HG02943 (cell line): ENCODE measurements around the gene BPNT1.
A peak's percentile ranks its signal among the peaks of the same experiment; 100 is the strongest.
"Not testable (repeated sequence)": the region's sequence is repeated elsewhere in the genome, so short reads cannot be mapped to it uniquely, and the experiment has no call there.

Source experiments
- ATAC-seq: cut with Tn5 transposase; IDR thresholded peaks from one replicate; pipeline ENCODE4 v1.9.1; 2021; ENCODE audit warnings: mild to moderate bottlenecking, low read depth, moderate library complexity; ENCODE audit not compliant: unreplicated experiment

The BPNT1 gene, protein sequence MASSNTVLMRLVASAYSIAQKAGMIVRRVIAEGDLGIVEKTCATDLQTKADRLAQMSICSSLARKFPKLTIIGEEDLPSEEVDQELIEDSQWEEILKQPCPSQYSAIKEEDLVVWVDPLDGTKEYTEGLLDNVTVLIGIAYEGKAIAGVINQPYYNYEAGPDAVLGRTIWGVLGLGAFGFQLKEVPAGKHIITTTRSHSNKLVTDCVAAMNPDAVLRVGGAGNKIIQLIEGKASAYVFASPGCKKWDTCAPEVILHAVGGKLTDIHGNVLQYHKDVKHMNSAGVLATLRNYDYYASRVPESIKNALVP

DNA sequence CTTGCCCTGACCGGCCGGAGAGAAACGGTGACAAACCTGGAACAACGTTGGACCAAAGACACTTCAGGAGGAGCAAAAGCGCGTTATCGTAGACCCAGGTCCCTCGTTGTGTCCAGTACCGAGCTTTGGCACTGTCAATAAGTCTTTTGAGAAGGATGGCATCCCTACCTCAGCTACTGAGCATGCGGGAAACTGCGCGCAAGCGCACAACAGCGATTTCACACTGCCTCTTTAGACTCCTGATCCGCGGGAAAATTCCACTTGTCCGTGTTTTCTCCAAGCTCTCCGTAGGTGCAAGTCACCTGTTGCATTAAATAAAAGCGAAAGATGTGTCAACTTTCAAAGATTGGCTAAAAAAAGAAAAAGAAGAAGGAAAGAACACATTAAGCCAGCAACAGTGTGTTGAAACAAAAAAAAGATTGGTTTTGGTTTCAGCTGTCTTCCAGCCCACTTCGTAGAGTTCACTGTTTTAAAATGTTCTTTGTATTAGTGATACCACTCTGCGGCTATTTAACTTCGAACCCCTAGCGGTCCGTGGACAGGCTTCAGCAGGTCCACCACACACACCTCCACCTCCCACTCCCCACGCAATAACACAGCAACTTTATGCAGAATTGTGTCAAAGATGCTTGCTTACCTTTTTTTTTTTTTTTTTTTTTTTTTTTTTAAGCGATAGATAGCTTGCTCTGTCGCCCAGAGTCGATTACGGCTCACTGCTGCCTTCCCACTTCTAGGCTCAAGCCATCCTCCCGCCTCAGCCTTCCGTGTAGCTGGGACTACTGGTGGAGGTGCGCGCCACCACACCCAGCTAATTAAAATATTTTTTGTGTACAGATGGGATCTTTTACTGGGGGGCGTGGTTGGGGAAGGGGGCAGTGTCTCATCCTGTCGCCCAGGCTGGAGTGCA is at the start of gene BPNT1:
BPNT1 (minus strand) TSS at position 139 of the 907 bp plus-strand sequence. CDS start 9,942 bp downstream, outside the sequence.
- ATAC-seq = peak; percentile 56

DNA sequence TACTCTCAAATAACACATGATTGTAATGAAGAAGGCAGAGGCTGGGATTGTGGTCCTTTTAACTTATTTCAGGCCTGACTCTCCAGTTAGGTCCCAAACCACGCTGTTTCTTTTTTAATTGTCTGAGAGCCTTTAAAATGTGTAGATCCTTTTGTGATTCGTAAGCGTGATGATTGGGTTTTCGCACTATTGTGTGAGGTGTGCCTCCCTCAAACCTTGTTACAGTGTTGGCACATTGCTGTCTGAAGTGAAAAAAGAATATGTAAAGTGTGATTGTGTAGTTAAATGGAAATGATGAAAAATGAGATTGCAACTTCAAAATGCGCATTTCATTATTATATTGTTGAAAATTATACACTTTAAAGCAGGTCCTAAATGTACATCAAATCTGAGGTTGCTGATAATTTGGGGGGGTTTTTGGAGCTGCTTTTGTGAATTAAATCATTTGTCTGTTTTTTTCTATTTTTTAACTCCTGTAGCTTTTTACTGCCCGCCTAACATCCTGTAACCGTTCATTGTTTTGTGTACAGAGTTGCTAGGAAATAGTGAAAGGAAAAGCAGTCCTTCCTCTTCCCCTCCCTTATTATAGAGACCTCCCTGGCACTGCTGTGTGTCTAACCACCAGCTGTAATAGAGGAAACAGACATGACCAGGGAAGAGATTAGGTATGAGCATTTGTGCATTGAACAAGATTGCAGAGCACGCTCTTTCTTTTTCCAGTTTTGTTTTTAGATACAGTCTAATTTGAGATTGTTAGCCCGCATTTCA is 47.6 kb upstream of the BPNT1 start:
- no peak for ATAC-seq

DNA sequence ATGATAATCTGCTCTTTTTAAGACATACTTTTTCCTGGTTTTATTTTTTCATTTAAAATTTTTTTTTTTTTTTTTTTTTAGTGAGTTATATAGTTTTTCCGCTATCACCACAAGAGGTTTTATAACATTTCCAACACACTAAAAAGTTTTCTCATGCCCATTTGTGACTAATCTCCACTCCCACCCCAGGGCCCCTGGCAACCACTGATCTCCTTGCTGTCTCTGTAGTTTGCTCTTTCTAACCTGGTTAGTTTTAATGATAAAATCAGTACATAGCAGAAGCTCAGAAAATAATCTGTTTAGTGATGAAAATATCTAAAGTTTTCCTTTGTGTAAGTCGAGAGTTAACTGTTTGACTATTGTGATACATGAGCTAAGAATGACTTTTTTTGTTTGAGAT is 46.2 kb upstream of the BPNT1 start:
- no peak for ATAC-seq

DNA sequence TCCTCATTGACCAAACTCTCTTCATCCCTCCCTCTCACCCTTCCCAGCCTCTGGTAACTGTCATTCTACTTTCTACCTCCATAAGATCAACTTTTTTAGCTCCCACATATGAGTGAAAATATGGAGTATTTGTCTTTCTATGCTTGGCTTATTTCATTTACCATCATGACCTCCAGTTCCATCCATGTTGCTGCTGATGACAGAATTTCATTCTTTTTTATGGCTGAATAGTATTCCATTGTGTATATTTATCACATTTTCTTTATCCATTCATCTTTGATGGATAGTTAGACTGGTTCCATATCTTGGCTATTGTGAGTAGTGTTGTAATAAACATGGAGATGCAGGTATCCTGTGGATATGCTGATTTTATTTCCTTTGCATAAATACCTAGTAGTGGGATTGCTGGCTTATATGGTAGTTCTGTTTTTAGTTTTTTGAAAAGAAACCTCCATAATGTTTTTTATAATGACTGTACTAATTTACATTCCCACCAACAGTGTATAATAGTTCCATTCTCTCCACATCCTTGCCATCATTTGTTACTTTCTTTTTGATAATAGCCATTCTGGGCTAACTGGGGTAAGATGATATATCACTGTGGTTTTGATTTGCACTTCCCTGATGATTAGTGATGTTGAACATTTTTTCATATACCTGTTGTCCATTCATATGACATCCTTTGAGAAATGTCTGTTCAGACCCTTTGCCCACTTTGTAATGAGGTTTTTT is 40.1 kb upstream of the BPNT1 start:
- no peak for ATAC-seq

DNA sequence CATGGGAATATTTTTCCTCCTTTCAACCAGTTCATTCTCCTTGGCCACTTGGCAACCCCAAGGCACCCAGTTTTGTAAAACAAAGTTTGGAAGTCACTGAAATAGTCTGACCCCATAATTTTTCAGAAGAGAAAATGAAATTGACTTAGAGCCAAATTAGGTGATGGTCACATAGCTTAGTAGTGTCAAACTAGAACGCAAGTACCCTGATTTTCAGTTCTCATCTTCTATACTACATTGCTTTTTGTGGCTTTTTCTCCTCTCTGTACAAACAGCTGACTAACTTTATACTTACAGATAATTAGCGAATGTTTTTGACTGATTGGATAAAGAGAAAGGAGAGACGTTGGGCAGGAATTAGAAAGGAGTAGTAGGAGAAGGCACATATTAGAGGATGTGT is 37.5 kb upstream of the BPNT1 start:
- ATAC-seq = no peak

DNA sequence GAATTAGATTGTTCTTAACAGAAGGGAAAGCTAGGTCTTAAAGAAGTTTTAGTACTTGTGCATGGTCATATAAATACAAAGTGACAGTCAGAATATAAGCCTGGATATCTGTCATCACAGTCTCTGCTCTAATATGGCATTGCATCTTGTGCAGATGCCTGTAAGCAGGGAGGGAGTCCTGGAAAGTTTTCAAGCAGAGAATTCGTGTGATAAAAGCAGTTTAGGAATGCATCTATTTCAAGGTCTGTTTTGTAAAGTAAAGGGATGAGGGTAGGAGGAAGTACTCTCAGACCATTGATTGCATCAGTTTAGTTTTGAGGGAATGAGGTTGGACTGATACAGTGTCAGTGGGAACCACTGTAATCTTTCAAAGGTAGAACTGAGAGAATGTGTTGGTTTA is 35.0 kb upstream of the BPNT1 start:
- no peak for ATAC-seq

DNA sequence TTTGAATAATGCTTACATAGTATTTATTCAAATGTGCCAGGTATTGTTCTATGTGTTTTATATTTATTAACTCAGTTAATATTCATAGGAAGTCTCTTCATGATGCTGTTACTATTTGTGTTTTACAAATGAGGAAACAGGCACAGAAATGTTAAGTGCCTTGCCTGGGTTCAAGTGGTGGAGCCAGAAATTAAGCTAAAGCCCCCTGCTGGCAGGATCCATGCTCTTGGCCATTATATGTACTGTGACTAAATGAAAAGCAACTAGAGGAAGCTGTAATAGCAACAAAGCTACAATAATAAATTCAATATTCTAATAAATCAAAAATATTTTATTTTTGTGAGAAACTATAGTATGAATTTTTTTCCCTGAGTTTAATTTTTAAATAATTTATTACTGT is 34.3 kb upstream of the BPNT1 start:
- no peak for ATAC-seq

DNA sequence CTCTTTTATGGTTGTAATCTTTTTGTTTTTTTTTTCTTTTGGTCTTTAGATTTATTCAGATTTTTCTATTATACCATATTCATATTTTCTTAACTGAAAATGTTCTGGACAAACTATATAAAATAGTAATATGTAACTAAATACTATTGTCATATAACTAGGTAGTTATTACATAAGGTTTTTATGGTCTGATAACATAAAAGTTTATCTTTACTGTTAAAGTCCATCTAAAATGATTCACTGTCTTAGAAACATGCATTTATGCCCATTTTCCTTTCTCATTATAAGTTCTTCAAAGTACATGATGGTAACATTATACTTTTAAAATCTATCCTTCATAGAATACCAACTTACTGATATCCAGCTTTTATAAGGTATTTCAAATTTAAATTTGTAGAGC is 33.5 kb upstream of the BPNT1 start:
- ATAC-seq = no peak

DNA sequence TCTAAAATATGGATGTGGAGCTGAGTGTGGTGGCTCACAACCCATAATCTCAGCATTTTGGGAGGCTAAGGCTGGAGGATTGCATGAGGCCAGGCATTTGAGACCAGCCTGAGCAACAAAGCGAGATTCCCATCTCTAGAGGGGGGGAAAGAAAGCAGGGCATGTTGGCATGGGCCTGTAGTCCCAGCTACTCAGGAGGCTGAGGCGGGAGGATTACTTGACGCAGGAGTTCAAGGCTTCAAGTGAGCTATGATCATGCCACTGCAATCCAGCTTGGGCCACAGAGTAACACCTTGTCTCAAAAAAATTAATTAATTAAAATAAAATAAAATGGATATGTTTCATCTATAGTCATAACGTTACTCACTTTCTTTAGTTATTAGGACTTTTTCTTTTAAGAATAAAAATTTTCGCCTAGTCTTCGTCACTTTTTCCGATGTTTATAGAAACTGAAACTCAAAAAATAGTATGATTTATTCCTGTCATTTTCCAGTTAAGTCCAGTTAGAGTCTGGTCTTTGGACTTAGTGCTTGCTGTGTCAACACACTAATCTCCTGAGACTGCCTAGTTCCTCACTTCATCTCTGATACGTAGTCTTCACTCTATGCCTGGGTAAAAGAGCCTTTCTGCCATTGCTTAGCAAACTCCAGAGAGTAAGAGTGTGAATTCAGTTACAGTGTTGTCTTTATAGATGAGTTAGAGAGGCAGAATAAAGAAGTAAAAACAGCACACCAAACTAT is 32.4 kb upstream of the BPNT1 start:
- no peak for ATAC-seq

DNA sequence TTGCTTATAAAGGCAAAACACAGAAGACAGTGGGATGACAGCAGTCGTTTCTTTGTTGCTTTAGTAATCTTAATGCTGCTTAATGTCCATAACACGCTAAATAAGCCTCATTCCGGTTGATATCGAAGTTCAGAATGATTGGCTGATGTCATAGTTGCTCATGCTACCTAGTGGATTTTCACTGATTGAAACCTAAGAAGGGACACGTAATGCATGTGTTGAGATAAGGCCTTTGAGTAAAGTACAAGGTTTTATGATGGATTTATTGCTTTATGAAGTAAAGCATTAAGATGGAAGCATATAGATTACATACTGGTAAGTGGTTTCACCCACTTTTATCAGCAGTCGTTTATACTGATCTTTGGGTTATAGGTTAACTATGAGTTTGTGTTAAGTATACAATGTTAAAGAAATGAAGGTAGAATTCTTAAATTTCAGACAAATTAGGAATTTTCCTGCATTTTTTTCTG is 29.5 kb upstream of the BPNT1 start:
- ATAC-seq = no peak

DNA sequence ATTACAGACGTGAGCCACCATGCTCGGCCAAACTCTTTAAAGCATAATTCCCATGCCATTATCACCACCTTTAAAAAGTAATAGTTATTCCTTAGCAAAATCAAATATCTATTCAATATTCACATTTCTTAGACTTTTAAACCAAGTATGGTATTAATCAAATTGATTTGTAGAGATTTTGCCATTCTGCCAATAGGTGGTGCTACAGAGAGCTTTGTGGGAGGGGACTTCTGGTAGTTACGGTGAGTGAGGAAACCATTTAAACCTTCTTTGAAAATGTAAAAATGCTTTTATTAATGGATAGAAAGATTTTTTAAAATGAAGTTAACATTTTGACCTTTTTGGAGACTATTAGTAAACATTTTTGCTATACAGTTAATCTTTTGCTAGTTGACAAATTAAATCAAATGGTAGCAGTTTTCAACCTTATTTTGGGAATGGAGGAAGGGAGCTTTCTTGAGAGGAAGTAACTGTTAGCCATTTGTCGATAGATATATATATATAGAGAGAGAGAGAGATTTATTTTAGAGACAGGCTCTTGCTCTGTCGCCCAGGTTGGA is 23.6 kb upstream of the BPNT1 start:
- ATAC-seq = no peak

DNA sequence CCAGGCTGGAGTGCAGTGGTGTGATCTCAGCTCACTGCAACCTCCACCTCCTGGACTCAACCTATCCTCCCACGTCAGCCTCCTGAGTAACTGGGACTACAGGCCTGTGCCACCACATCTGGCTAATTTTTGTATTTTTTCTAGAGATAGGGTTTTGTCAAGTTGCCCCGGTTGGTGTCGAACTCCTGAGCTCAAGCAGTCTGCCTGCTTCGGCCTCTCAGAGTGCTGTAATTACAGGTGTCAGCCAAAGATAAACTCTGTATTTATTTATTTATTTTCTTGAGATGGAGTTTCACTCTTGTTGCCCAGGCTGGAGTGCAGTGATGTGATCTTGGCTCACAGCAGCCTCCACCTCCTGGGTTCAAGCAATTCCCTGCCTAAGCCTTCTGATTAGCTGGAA is 23.0 kb upstream of the BPNT1 start:
- ATAC-seq = not testable (repeated sequence)

DNA sequence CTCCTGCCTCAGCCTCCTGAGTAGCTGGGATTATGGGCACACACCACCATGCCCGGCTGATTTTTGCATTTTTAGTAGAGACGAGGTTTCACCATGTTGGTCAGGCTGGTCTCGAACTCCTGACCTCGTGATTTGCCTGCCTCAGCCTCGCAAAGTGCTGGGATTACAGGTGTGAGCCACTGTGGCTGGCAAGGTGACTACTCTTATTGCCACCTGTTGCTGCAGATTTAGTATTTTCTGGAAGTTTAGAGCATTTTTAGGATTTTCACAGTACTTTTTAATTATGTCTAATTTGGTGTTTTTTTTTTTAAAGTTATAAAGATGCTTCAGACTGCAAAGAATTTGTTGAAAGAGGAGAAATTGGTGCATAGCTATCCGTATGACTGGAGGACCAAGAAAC is 20.9 kb upstream of the BPNT1 start:
- ATAC-seq = not testable (repeated sequence)

DNA sequence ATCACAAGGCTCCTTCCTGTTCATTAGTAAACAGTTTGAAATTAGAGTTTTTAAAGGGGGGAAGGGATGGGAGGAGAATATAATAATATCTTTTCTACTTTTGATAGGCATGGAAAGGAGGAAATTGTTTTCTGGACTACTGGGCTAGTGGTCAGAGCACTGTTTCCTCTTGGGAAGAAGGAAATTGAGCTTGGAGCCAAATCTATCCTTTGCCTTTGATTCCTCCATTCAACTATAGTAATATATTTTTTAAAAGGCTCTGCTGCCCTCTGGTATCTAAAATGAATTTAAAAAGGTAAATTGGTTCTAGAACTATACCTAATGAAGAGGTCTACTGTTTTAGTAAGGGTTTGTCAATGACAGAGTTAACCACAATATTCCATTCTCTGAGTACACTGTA is 10.2 kb upstream of the BPNT1 start:
- ATAC-seq = no peak

DNA sequence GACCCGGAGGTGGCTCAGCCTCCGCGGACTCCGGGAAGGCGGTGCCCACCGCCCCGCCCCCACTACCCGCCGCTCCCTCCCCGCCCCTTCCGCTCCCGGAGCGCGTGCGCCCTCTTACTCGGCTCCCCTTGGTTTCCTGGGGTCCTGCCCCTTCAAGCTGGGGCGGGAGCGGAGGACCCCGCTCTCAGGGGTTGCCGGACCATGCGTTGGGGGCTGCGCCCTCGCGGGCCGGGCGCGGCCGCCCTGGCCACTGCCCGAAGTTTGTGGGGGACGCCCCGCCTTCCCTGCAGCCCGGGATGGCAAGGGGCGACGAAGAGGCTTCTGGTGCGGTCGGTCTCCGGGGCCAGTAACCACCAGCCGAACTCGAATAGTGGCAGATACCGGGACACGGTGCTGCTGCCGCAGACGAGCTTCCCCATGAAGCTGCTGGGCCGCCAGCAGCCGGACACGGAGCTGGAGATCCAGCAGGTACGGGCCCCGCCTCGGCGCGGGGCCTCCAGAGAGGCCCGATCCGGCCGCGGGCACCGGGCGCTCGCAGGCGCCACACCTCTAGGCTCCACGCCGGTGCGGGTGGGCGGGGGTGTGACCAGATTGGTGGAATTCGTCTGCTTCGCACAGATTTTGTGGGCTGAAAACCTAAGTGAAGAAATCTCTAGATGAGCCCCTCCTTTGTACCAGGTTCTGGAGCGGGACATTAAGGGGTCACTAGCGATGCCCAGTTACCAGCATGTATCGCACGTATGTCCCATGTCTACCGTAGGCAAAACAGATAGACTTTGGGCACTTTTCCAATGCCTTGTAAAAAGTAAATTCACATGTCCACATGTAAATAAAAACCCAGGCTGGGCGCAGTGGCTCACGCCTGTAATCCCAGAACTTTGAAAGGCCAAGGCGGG is 4.7 kb upstream of the BPNT1 start, which contains the start of gene IARS2:
IARS2 (plus strand) TSS at position 117 of the 896 bp plus-strand sequence; CDS start at position 202, 85 bp downstream.
- ATAC-seq = peak; percentile 57

DNA sequence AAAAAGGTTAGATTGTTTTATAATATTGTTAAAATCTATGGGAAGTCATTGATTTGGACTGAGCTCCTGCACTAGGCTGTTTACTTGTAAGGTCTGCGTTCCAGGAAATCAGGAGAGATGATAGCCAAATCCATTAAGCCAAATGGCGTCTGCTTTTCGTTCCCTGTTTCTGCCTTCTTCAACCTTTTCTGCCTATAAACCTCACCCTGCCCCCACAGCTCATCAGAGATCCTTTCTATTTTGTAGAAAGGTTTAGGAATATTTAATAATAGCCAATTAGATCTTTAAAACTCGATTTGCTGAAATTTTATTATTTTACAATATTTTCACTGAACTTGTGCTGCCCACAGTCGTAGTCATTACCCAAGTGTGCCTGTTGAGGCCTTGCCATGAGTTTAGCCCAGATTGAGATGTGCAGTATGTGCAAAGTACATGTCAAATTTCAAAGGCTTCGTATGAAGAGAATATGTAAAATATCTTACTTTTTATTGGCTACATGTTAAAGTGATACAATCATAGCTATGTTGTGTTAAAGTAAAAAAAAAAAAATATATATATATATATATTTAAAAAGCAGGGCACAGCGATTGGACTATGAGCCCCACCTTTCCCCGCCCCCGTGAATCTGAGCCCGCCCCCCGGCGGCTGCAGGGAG is 3.9 kb upstream of the BPNT1 start:
- ATAC-seq = peak; percentile 4

DNA sequence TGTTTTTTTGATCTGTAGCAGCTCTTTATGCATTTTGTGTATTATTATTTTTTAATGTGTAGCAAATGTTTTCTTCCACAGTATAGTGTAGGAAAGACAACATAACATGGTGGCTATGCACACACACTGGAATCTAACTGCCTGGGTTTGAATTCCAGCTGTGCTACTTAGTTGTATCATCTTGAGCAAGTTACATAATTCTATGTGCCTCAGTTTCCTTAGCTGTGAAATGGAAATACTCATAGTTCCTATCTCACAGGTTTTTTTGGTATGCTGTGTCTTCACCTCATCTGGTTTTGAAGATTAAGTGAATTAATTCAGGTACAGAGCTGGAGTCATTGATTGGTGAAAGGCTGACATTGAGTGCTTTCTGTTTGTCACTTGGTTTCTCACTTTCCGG is 3.1 kb upstream of the BPNT1 start:
- no peak for ATAC-seq

DNA sequence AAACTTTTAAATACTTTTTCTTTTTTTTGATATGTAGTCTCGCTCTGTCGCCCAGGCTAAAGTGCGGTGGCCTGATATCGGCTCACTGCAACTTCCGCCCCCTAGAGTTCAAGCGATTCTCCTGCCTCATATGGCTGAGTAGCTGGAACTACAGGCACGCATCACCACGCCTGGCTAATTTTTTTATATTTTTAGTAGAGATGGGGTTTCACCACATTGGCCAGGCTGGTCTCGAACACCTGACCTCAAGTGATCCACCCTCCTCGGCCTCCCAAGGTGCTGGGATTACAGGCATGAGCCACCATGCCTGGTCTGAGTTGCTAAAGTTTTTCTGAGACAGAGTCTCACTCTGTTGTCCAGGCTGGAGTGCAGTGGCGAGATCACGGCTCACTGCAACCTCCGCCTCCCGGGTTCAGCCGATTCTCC is 3.3 kb downstream of the BPNT1 start:
- peak; percentile 44 for ATAC-seq
